ENCODE data around the gene SUGP2.

GRCh38 chr19:19061506-19061905 lies 28.2 kb upstream of the SUGP2 start:
- no peak for TF ChIP-seq CTCF (IDR thresholded peaks at IDR 0.05)
- no peak for TF ChIP-seq POLR2A (IDR thresholded peaks at IDR 0.05)

All from prostate gland (tissue), 2 donors.